NCI-H2227 (cell line): ENCODE results near the gene LTA.

Source experiments
- DNase-seq: peaks from one replicate; lab custom pipeline; 2025; ENCODE audit not compliant: unreplicated experiment; lab: John Stamatoyannopoulos, UW

LTA gene

GRCh38 chr6:31541658-31542521 lies 30.2 kb upstream of the LTA start, which contains the start of gene DDX39B:
Gene DDX39B (minus strand): TSS chr6:31542003. CDS start chr6:31540532, 1,471 bp downstream.
- DNase-seq: peak; percentile 97

- DNase-seq: no peak
Measured at GRCh38 chr6:31543639-31544038, 28.4 kb upstream of the LTA start.

- DNase-seq: no peak
Measured at GRCh38 chr6:31544676-31545075, 27.4 kb upstream of the LTA start.

GRCh38 chr6:31545291-31545690 lies 26.8 kb upstream of the LTA start:
- DNase-seq: peak; percentile 41

- peak; percentile 97 for DNase-seq
Measured at GRCh38 chr6:31546339-31546957, 25.6 kb upstream of the LTA start, which contains the start of gene ATP6V1G2. Gene ATP6V1G2 (minus strand): TSS chr6:31546608. CDS start chr6:31546559, 49 bp downstream.

- DNase-seq: peak; percentile 98
Measured at GRCh38 chr6:31546958-31547726, 24.9 kb upstream of the LTA start, which contains the start of gene NFKBIL1. Gene NFKBIL1 (plus strand): TSS chr6:31547608. CDS start chr6:31547695, 87 bp downstream.

GRCh38 chr6:31547727-31548543 lies 24.2 kb upstream of the LTA start:
- peak; percentile 66 for DNase-seq

GRCh38 chr6:31548544-31548873 lies 23.6 kb upstream of the LTA start:
- no peak for DNase-seq

- DNase-seq: peak; percentile 30
Measured at GRCh38 chr6:31551371-31551770, 20.7 kb upstream of the LTA start.

GRCh38 chr6:31556307-31556706 lies 15.8 kb upstream of the LTA start:
- no peak for DNase-seq

GRCh38 chr6:31557443-31558317 lies 14.4 kb upstream of the LTA start:
- DNase-seq: no peak

- no peak for DNase-seq
Measured at GRCh38 chr6:31558318-31558625, 13.8 kb upstream of the LTA start.

- DNase-seq: no peak
Measured at GRCh38 chr6:31558631-31559500, 13.2 kb upstream of the LTA start.

GRCh38 chr6:31559606-31559957 lies 12.5 kb upstream of the LTA start:
- DNase-seq: no peak

- DNase-seq: no peak
Measured at GRCh38 chr6:31559958-31560696, 12.0 kb upstream of the LTA start.

GRCh38 chr6:31560697-31561058 lies 11.4 kb upstream of the LTA start:
- no peak for DNase-seq

GRCh38 chr6:31567531-31568370 lies 4.3 kb upstream of the LTA start:
- DNase-seq: no peak
